HG03066 (cell line): Measurements from ENCODE around the gene DOCK10.
"Not testable (repeated sequence)": the region's sequence is repeated elsewhere in the genome, so short reads cannot be mapped to it uniquely, and the experiment has no call there.

Experiments
- ATAC-seq: cut with Tn5 transposase; IDR thresholded peaks from one replicate; pipeline ENCODE4 v1.9.1; 2021; ENCODE audit warnings: low read depth; ENCODE audit not compliant: unreplicated experiment

Gene DOCK10

GRCh38 chr2:224951723-224952481 is 90.4 kb downstream of the DOCK10 start:
- peak; percentile 34 for ATAC-seq

- ATAC-seq = no peak
Measured at GRCh38 chr2:224948859-224949258, 93.4 kb downstream of the DOCK10 start.

- ATAC-seq = no peak
Measured at GRCh38 chr2:224948005-224948404, 94.3 kb downstream of the DOCK10 start.

GRCh38 chr2:224947566-224947965 is 94.7 kb downstream of the DOCK10 start:
- ATAC-seq = no peak

GRCh38 chr2:224946895-224947294 is 95.4 kb downstream of the DOCK10 start:
- peak; percentile 56 for ATAC-seq

GRCh38 chr2:224944707-224945547 is 97.3 kb downstream of the DOCK10 start:
- peak; percentile 35 for ATAC-seq

- not testable (repeated sequence) for ATAC-seq
Measured at GRCh38 chr2:224943601-224944041, 98.6 kb downstream of the DOCK10 start.

GRCh38 chr2:224941960-224942359 is 100.3 kb downstream of the DOCK10 start:
- no peak for ATAC-seq

GRCh38 chr2:224940618-224941017 is 101.7 kb downstream of the DOCK10 start:
- no peak for ATAC-seq

GRCh38 chr2:224938651-224939182 is 103.6 kb downstream of the DOCK10 start:
- ATAC-seq = no peak

GRCh38 chr2:224937887-224938286 is 104.4 kb downstream of the DOCK10 start:
- peak; percentile 90 for ATAC-seq

- ATAC-seq = no peak
Measured at GRCh38 chr2:224934526-224935188, 107.6 kb downstream of the DOCK10 start.

- no peak for ATAC-seq
Measured at GRCh38 chr2:224933431-224933830, 108.8 kb downstream of the DOCK10 start.

- ATAC-seq = no peak
Measured at GRCh38 chr2:224932522-224932921, 109.7 kb downstream of the DOCK10 start.

GRCh38 chr2:224931956-224932355 is 110.3 kb downstream of the DOCK10 start:
- ATAC-seq = no peak

GRCh38 chr2:224930990-224931389 is 111.3 kb downstream of the DOCK10 start:
- ATAC-seq = no peak

- ATAC-seq = no peak
Measured at GRCh38 chr2:224930124-224930523, 112.1 kb downstream of the DOCK10 start.

GRCh38 chr2:224929512-224929911 is 112.8 kb downstream of the DOCK10 start:
- no peak for ATAC-seq

- no peak for ATAC-seq
Measured at GRCh38 chr2:224927646-224928173, 114.6 kb downstream of the DOCK10 start.

- no peak for ATAC-seq
Measured at GRCh38 chr2:224927011-224927410, 115.3 kb downstream of the DOCK10 start.

- peak; percentile 35 for ATAC-seq
Measured at GRCh38 chr2:224925810-224926100, 116.5 kb downstream of the DOCK10 start.
